OCI-LY3 (cell line): Measurements from ENCODE around the gene CTPS2.

Source experiments
- EZH2phosphoT487 ChIP-seq: fragments of 200-600 bp; shearing (Covaris generic); IDR thresholded peaks from 2 replicates; pipeline ENCODE4 v1.6.1; 2018; ENCODE audit warnings: antibody characterized with exemption, mixed run types, low read depth
- TF ChIP-seq, protein P1 (sequence below): fragments of 200-600, 300-600 bp; sonication (generic); IDR thresholded peaks from 2 replicates; pipeline ENCODE4 v1.5.1; 2014; ENCODE audit warnings: antibody characterized with exemption, low read length, low read depth

DNA sequence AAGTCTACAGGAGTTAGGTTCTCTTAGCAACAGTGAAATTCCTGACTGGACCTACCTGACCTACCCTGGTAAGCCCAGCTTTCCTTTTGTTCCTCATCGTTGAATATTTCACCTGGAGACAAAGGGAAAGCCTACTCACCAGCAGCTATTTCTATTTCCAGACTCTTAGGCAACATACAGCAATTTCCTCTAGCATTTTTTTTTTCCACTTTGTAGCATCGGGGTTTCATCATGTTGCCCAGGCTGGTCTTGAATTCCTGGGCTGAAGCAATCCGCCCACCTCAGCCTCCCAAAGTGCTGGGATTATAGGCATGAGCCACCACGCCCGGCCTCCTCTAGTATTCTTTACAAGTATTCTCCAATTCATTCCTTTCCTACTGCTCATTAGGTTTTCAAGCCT, 69.3 kb downstream of the CTPS2 start:
- TF ChIP-seq EZH2phosphoT487: no peak
- TF ChIP-seq, protein P1, sequence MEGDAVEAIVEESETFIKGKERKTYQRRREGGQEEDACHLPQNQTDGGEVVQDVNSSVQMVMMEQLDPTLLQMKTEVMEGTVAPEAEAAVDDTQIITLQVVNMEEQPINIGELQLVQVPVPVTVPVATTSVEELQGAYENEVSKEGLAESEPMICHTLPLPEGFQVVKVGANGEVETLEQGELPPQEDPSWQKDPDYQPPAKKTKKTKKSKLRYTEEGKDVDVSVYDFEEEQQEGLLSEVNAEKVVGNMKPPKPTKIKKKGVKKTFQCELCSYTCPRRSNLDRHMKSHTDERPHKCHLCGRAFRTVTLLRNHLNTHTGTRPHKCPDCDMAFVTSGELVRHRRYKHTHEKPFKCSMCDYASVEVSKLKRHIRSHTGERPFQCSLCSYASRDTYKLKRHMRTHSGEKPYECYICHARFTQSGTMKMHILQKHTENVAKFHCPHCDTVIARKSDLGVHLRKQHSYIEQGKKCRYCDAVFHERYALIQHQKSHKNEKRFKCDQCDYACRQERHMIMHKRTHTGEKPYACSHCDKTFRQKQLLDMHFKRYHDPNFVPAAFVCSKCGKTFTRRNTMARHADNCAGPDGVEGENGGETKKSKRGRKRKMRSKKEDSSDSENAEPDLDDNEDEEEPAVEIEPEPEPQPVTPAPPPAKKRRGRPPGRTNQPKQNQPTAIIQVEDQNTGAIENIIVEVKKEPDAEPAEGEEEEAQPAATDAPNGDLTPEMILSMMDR: no peak
